ENCODE data around the gene SPDYE6. TPM values are rescaled to one million over a fixed set of nuclear protein-coding genes. Genes with fewer than 3 reads are reported as not detected.
"Not testable (repeated sequence)": the region's sequence is repeated elsewhere in the genome, so short reads cannot be mapped to it uniquely, and the experiment has no call there.

Gene SPDYE6
- total and polyA plus RNA-seq, 2 experiments from 2014 or later, result not detected

DNA sequence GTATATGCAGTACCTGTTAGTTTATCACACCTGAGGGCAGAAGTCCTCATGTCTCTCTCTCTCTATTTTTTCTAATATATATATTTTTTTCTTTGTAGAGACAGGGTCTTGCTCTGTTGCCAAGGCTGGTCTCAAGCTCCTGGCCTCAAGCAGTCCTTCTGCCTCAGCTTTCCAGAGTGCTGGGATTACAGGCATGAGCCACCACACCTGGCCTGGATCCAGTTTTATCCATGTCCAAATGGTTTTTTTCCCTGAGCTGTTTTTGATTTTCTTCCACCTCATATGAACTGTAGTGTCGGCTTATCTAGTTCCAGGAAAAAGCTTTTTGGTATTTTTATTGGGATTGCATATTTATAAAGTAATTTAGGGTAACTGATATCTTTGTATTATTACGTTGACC, 16.6 kb upstream of the SPDYE6 start:
- H4K20me1 ChIP-seq (replicated peaks; ENCODE audit: insufficient read depth); H3K9me2 ChIP-seq (ENCODE audit: insufficient read depth); H3K4me2 ChIP-seq; H3K27ac ChIP-seq (ENCODE audit: low read depth); H3K36me3 ChIP-seq (ENCODE audit: insufficient read depth); H3K4me1 ChIP-seq (ENCODE audit: insufficient read depth); ATAC-seq; H3K27ac Mint-ChIP-seq; H3K4me3 Mint-ChIP-seq; H3K4me3 ChIP-seq; DNase-seq (ENCODE audit: low spot score); H3K27me3 ChIP-seq (ENCODE audit: insufficient read depth); H3K4me1 Mint-ChIP-seq; H3K9me3 Mint-ChIP-seq; H3K27me3 Mint-ChIP-seq (ENCODE audit: insufficient read depth, low read depth, poor library complexity); H2AFZ ChIP-seq; H3F3A ChIP-seq (replicated peaks; ENCODE audit: low read depth): not testable (repeated sequence)
- H3K36me3 Mint-ChIP-seq (ENCODE audit: low read depth), result peaks cover 50% of the 10 kb centered on the region
- H3K79me2 ChIP-seq (replicated peaks; ENCODE audit: insufficient read depth), result peaks cover 44% of the 10 kb centered on the region

GRCh38 chr7:102370038-102370437, 13.8 kb upstream of the SPDYE6 start:
- H3K79me2 ChIP-seq (replicated peaks; ENCODE audit: insufficient read depth), result peaks cover 49% of the 10 kb centered on the region
- H3K9me2 ChIP-seq (ENCODE audit: insufficient read depth); H3K4me3 Mint-ChIP-seq; H3K27ac Mint-ChIP-seq; DNase-seq (ENCODE audit: low spot score); H3K27ac ChIP-seq (ENCODE audit: low read depth); H2AFZ ChIP-seq; ATAC-seq; H3K4me1 Mint-ChIP-seq; H3K4me3 ChIP-seq; H3K27me3 ChIP-seq (ENCODE audit: insufficient read depth); H3K27me3 Mint-ChIP-seq (ENCODE audit: insufficient read depth, low read depth, poor library complexity); H3K36me3 ChIP-seq (ENCODE audit: insufficient read depth); H3K4me2 ChIP-seq; H3F3A ChIP-seq (replicated peaks; ENCODE audit: low read depth); H3K9me3 Mint-ChIP-seq; H4K20me1 ChIP-seq (replicated peaks; ENCODE audit: insufficient read depth); H3K4me1 ChIP-seq (ENCODE audit: insufficient read depth): not testable (repeated sequence)
- peaks cover 48% of the 10 kb centered on the region for H3K36me3 Mint-ChIP-seq (ENCODE audit: low read depth)

GRCh38 chr7:102365390-102365789, 9.1 kb upstream of the SPDYE6 start:
- H3K4me3 Mint-ChIP-seq, result peak overlapping the region; percentile 41; the same call in 1 of the 3 replicates
- not testable (repeated sequence) for H3K4me3 ChIP-seq; H3K4me1 ChIP-seq (ENCODE audit: insufficient read depth); H4K20me1 ChIP-seq (replicated peaks; ENCODE audit: insufficient read depth); H3K9me2 ChIP-seq (ENCODE audit: insufficient read depth); H3K27ac Mint-ChIP-seq; H3K4me1 Mint-ChIP-seq; H2AFZ ChIP-seq; H3K36me3 ChIP-seq (ENCODE audit: insufficient read depth); ATAC-seq; DNase-seq (ENCODE audit: low spot score); H3K27me3 Mint-ChIP-seq (ENCODE audit: insufficient read depth, low read depth, poor library complexity); H3K9me3 Mint-ChIP-seq; H3F3A ChIP-seq (replicated peaks; ENCODE audit: low read depth); H3K27ac ChIP-seq (ENCODE audit: low read depth); H3K4me2 ChIP-seq; H3K27me3 ChIP-seq (ENCODE audit: insufficient read depth)
- peaks cover 30% of the 10 kb centered on the region for H3K36me3 Mint-ChIP-seq (ENCODE audit: low read depth)
- peaks cover 33% of the 10 kb centered on the region for H3K79me2 ChIP-seq (replicated peaks; ENCODE audit: insufficient read depth)

- not testable (repeated sequence) for ATAC-seq; H3F3A ChIP-seq (replicated peaks; ENCODE audit: low read depth); H3K36me3 ChIP-seq (ENCODE audit: insufficient read depth); H4K20me1 ChIP-seq (replicated peaks; ENCODE audit: insufficient read depth); DNase-seq (ENCODE audit: low spot score); H3K27me3 ChIP-seq (ENCODE audit: insufficient read depth); H3K27ac Mint-ChIP-seq; H3K27ac ChIP-seq (ENCODE audit: low read depth); H3K9me2 ChIP-seq (ENCODE audit: insufficient read depth); H3K9me3 Mint-ChIP-seq; H2AFZ ChIP-seq; H3K4me1 Mint-ChIP-seq; H3K4me1 ChIP-seq (ENCODE audit: insufficient read depth); H3K27me3 Mint-ChIP-seq (ENCODE audit: insufficient read depth, low read depth, poor library complexity)
- Histone ChIP-seq H3K4me2 (peak overlapping the region; percentile 86), H3K4me3 (peak overlapping the region; percentile 71), H3K79me2 (replicated peaks; ENCODE audit: insufficient read depth) (peaks cover 25% of the 10 kb centered on the region)
- H3K36me3 Mint-ChIP-seq (ENCODE audit: low read depth), result peaks cover 23% of the 10 kb centered on the region
- H3K4me3 Mint-ChIP-seq, result peak overlapping the region; percentile 90
Observed at GRCh38 chr7:102364394-102364886, 8.2 kb upstream of the SPDYE6 start.

Measured in GM23338 (cell line).